GM12892 (cell line): Measurements from ENCODE around the gene OGFOD3.

Experiments
- POLR2A ChIP-seq: IDR thresholded peaks from 2 replicates; pipeline ENCODE4 v1.6.1; 2011; ENCODE audit warnings: low read depth, low read length, control low read depth
- TAF1 ChIP-seq: IDR thresholded peaks from 2 replicates; pipeline ENCODE4 v1.6.1; 2011; ENCODE audit warnings: low read depth, mild to moderate bottlenecking, control low read depth, low read length, borderline replicate concordance

DNA sequence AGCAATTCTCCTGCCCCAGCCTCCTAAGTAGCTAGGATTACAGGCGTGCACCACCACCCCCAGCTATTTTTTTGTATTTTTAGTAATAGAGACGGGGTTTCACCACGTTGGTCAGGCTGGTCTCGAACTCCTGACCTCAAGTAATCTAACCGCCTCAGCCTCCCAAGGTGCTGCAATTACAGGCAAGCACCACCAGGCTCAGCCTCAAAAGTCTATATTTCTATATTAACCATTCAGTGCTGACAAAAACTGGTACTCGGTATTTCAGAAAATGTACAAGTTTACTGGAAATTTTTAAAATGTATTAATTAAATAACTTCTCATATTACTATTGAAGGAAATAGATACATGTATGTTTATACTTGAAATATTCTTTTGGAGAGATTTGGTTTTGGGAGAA is 1.6 kb downstream of the OGFOD3 start:
- TF ChIP-seq POLR2A (no peak), TAF1 (no peak)
